ENCODE data around the gene TSPAN12.
A peak's percentile ranks its signal among the peaks of the same experiment; 100 is the strongest.
"Not testable (repeated sequence)": the region's sequence is repeated elsewhere in the genome, so short reads cannot be mapped to it uniquely, and the experiment has no call there.

TSPAN12 gene

GRCh38 chr7:120806669-120807068 lies 51.3 kb downstream of the TSPAN12 start:
- no peak for DNase-seq (ENCODE audit: low read depth in 2 of 2, low spot score in 1 of 2)

GRCh38 chr7:120805636-120806388 lies 52.1 kb downstream of the TSPAN12 start:
- DNase-seq (ENCODE audit: low read depth in 2 of 2, low spot score in 1 of 2): peak in 1 of 2 donors; percentile 22

GRCh38 chr7:120802751-120803150 lies 55.2 kb downstream of the TSPAN12 start:
- DNase-seq (ENCODE audit: low read depth in 2 of 2, low spot score in 1 of 2): no peak

GRCh38 chr7:120799813-120800475 lies 58.0 kb downstream of the TSPAN12 start:
- DNase-seq (ENCODE audit: low read depth in 2 of 2, low spot score in 1 of 2): no peak

- no peak for DNase-seq (ENCODE audit: low read depth in 2 of 2, low spot score in 1 of 2)
Measured at GRCh38 chr7:120799147-120799546, 58.8 kb downstream of the TSPAN12 start.

- no peak for DNase-seq (ENCODE audit: low read depth in 2 of 2, low spot score in 1 of 2)
Measured at GRCh38 chr7:120797026-120797645, 60.8 kb downstream of the TSPAN12 start.

GRCh38 chr7:120794106-120794729 lies 63.7 kb downstream of the TSPAN12 start:
- DNase-seq (ENCODE audit: low read depth in 2 of 2, low spot score in 1 of 2): no peak

GRCh38 chr7:120793213-120793936 lies 64.6 kb downstream of the TSPAN12 start:
- no peak for DNase-seq (ENCODE audit: low read depth in 2 of 2, low spot score in 1 of 2)

- DNase-seq (ENCODE audit: low read depth in 2 of 2, low spot score in 1 of 2): no peak
Measured at GRCh38 chr7:120792861-120793130, 65.1 kb downstream of the TSPAN12 start.

- DNase-seq (ENCODE audit: low read depth in 2 of 2, low spot score in 1 of 2): peak in 1 of 2 donors; percentile 29
Measured at GRCh38 chr7:120792091-120792860, 65.7 kb downstream of the TSPAN12 start.

- no peak for DNase-seq (ENCODE audit: low read depth in 2 of 2, low spot score in 1 of 2)
Measured at GRCh38 chr7:120785095-120785494, 72.8 kb downstream of the TSPAN12 start.

- DNase-seq (ENCODE audit: low read depth in 2 of 2, low spot score in 1 of 2): no peak
Measured at GRCh38 chr7:120783721-120784120, 74.2 kb downstream of the TSPAN12 start.

- DNase-seq (ENCODE audit: low read depth in 2 of 2, low spot score in 1 of 2): no peak
Measured at GRCh38 chr7:120783273-120783672, 74.7 kb downstream of the TSPAN12 start.

GRCh38 chr7:120781924-120782323 lies 76.0 kb downstream of the TSPAN12 start:
- not testable (repeated sequence) for DNase-seq (ENCODE audit: low read depth in 2 of 2, low spot score in 1 of 2)

- DNase-seq (ENCODE audit: low read depth in 2 of 2, low spot score in 1 of 2): no peak
Measured at GRCh38 chr7:120780938-120781337, 77.0 kb downstream of the TSPAN12 start.

GRCh38 chr7:120780451-120780850 lies 77.5 kb downstream of the TSPAN12 start:
- DNase-seq (ENCODE audit: low read depth in 2 of 2, low spot score in 1 of 2): not testable (repeated sequence)

GRCh38 chr7:120779078-120779477 lies 78.9 kb downstream of the TSPAN12 start:
- DNase-seq (ENCODE audit: low read depth in 2 of 2, low spot score in 1 of 2): not testable (repeated sequence)

GRCh38 chr7:120775755-120776154 lies 82.2 kb downstream of the TSPAN12 start:
- no peak for DNase-seq (ENCODE audit: low read depth in 2 of 2, low spot score in 1 of 2)

GRCh38 chr7:120774481-120774880 lies 83.5 kb downstream of the TSPAN12 start:
- DNase-seq (ENCODE audit: low read depth in 2 of 2, low spot score in 1 of 2): no peak

- DNase-seq (ENCODE audit: low read depth in 2 of 2, low spot score in 1 of 2): no peak
Measured at GRCh38 chr7:120770206-120770605, 87.7 kb downstream of the TSPAN12 start.

GRCh38 chr7:120760851-120761250 lies 97.1 kb downstream of the TSPAN12 start:
- no peak for DNase-seq (ENCODE audit: low read depth in 2 of 2, low spot score in 1 of 2)
